Medulla oblongata (tissue), 1 donor: ENCODE measurements around the gene FOXJ2.
"Not testable (repeated sequence)": the region's sequence is repeated elsewhere in the genome, so short reads cannot be mapped to it uniquely, and the experiment has no call there.

ENCODE experiments used
- DNase-seq: peaks from one replicate; pipeline ENCODE4 v3.0.0-alpha.2; 2015; ENCODE audit errors: extremely low spot score

Gene FOXJ2

GRCh38 chr12:8030189-8030588, 2.3 kb upstream of the FOXJ2 start:
- no peak for DNase-seq

DNA sequence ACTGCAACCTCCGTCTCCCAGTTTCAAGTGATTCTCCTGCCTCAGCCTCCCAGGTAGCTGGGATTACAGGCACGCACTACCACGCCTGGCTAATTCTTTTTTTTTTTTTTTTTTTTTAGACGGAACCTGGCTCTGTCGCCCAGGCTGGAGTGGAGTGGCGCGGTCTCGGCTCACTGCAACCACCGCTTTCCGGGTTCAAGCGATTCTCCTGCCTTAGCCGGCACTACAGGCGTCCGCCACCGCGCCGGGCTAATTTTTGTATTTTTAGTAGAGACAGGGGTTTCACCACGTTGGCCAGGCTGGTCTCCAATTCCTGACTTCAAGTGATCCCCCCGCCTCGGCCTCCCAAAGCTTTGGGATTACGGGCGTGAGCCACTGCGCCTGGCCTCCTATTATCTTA, 1.5 kb upstream of the FOXJ2 start:
- not testable (repeated sequence) for DNase-seq

DNA sequence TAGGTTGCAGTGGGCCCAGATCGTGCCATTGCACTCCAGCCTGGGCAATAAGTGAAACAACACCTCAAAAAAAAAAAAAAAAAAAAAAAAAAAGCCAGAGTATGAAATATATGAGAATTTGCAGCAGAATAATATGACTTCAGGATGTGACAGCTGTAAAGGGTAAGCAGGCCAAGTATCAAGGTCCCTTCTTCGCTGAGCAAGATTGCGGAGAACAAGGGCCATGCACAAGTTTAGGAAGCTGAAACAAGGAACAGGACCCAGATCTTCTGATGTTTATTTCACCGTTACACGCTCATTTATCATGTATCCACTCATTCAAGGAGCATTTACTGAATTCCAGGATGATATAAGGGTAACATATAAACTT, 659 bp upstream of the FOXJ2 start:
- DNase-seq, result no peak

DNA sequence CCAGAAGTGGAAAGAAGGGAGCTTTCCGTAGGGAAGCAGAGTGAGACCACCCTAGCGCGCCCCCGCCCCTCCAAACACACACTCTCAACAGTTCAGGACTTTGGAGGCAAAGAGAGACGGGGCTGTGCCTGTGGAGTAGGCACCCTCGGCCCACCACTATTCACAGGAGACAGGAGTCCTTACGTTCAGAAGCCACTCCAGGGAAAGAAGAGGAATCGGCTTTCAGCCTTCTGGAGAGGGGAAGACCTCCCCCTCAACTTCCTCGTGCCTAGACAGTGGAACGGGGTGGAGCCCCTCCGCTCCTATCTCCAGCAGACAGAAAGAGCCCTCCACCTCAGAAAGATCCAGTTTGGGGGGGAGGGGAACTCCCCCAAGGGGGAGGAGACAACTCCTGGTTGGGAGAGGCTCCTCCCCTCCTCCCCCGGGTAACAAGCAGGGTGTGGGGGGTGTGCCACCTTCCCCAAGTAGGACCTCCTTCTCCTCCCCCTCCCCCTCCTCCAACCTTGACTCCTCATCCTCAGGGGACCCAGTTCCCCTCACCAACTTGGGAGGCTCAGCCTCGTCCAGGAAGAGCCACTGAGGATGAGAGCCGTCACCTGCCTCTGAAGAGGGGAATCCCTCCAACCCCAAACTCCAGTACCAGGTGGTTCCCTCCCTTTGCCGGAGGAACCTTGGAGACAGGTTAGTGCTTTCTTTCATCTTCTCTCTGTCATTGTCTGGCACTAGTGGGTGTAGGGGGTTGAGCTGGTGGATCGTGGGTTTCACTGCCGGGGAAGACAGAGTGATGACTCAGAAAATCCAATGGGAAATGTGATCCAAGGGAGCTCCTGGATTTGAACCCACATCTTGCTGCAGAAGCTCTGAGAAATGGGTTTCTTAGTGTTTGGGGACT, 883 bp downstream of the FOXJ2 start:
- peak; percentile 72 for DNase-seq

- no peak for DNase-seq
Measured at GRCh38 chr12:8034802-8035201, 2.3 kb downstream of the FOXJ2 start.

GRCh38 chr12:8035440-8036010, 3.0 kb downstream of the FOXJ2 start:
- no peak for DNase-seq

DNA sequence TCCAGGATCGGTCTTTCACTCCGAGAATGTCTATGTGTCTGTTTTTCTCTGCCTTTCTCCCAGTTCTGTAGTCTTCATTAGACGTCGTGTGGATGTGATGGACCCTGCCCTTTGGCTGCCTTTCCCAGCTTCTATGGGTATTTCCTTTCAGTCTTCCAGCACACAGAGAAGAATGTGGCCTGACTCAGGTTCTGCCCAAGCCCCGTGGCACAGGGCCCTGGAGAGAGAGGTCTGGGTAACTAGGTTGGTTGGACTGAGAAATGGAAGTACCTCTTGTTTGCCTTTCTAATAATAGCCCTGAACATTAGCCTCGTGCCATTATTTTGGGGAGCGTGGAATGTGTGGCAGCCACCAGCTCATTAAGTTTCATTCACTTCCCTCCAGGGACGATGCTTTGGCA, 3.8 kb downstream of the FOXJ2 start:
- no peak for DNase-seq

- peak; percentile 68 for DNase-seq
Measured at GRCh38 chr12:8037046-8037663, 4.6 kb downstream of the FOXJ2 start.

DNA sequence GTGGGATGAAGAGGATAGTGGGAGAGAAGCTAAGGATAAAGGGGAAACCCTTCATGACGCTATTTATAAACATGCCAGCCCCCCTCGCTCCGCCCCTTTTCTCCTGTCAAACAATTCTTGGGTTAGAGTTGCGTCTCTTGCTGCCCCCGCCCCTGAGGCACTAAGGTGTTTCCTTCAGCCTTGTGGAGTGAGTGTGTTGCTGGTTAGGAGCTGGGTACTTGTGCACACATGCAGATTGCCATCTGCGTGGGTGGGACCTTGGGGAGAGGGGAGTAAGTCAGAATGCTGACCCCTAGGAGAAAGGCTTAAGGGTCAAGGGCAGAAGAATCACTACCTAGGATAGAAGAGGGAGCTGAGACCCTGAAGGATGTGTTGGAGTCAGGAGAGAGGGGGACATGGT, 5.4 kb downstream of the FOXJ2 start:
- DNase-seq, result no peak

- no peak for DNase-seq
Measured at GRCh38 chr12:8038659-8039114, 6.2 kb downstream of the FOXJ2 start.

GRCh38 chr12:8040791-8041190, 8.3 kb downstream of the FOXJ2 start:
- no peak for DNase-seq

- peak; percentile 86 for DNase-seq
Measured at GRCh38 chr12:8045952-8046944, 13.7 kb downstream of the FOXJ2 start.

DNA sequence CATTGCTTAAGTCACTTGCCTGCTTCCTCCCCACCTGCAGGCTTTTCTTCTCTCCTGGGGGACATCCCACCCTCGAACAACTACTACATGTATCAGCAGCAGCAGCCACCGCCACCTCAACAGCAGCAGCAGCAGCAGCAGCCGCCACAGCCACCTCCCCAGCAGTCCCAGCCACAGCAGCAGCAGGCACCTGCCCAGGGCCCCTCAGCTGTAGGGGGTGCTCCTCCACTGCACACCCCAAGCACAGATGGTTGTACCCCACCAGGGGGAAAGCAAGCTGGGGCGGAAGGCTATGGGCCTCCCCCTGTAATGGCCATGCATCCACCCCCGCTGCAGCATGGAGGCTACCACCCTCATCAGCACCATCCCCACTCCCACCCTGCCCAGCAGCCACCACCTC, 15.3 kb downstream of the FOXJ2 start:
- no peak for DNase-seq

DNA sequence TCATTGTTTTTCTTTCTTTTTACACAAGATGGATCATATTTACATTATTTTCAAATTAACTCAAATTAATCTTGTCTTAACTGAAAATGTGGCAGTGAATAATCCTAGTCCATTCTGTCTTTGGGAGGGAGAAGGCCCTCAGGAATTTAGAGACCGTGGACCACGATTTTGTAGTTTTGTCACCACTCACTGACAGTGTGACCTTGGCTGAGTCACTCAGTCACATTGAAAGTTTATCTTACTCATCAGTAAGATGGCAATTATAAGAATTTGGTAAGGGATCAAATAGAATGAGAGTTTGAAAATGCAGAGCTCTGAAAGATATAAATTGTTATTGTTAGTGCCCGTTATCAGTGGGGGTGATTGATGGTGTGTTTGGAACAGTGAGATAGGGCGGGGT, 16.4 kb downstream of the FOXJ2 start:
- no peak for DNase-seq

DNA sequence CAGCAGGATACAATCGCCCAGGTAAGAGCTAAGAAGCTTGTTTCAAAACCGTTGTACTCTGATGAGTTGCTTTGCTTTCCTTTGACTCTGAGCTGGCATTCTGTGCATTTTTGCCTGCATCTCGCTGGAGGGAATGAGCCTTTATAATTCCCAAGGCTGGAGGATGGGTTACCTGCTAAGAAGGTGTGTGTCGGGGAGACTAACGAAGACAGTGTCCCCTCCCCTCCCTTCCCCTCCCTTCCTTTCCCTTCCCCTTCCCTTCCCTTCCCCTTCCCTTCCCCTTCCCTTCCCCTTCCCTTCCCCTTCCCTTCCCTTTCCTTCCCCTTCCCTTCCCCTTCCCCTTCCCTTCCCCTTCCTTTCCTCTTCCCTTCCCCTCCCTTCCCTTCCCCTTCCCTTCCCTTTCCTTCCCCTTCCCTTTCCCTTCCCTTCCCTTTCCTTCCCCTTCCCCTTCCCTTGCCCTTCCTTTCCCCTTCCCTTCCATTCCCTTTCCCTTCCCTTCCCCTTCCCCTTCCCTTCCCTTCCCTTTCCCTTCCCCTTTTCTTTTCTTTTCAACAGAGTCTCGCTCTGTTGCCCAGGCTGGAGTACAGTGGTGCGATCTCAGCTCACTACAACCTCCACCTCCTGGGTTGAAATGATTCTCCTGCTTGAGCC, 18.2 kb downstream of the FOXJ2 start:
- DNase-seq, result no peak

DNA sequence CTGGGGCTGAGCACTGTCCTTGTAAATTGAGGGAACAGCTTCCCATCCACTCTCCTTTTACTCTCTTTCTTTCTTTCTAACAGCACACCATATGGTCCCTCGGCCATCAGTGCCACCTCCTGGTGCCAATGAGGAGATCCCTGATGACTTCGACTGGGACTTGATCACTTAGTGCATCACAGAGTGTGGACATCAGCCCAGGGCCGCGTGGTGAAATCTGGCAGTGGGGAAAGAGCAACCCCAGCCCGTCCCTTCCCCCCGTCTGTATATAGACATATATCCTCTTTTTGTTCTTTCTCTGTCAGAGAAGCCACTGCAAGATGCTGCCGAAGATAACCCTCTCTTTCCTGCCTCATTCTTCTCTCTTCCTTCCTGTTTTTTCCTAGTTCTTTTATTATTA, 20.2 kb downstream of the FOXJ2 start:
- DNase-seq, result peak; percentile 61

- DNase-seq, result no peak
Measured at GRCh38 chr12:8054816-8055215, 22.3 kb downstream of the FOXJ2 start.

DNA sequence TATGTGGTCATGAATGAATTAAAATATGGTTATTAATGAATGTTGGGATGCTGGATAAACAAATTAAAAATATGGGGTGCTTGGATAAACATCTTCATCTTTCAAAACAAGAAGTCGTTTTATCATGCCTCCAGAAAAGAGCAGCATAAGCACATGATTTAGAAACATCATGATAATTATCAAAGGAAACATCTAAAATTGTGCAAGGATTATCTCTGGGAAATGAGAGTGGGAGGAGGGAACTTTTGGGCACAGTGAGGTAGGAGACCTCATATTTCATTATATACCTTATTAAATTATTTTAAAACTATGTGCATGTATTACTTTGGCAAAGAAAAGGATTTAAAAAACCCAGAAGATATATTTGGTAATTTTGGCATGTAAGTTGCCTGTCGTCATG, 24.8 kb downstream of the FOXJ2 start:
- no peak for DNase-seq

DNA sequence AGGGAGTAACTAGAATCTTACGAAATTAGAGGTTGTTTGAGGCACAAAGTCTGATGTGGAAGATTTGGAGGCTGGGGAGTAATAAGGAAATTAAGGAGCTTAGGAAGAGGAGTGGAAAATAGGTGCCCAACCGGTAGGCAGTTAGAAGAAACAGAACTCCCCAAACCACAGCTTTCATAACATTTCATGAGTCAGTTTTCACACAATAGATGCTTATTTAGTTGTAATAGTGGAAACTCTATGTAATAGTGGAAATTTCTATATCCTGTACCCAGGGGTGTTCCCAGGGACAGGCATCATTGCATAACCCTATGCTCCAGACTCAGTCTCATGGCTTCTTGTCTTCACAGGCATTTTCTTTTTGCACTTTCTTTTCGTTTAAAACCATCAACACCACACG, 25.3 kb downstream of the FOXJ2 start:
- no peak for DNase-seq

- DNase-seq, result no peak
Measured at GRCh38 chr12:8058506-8058905, 26.0 kb downstream of the FOXJ2 start.

DNA sequence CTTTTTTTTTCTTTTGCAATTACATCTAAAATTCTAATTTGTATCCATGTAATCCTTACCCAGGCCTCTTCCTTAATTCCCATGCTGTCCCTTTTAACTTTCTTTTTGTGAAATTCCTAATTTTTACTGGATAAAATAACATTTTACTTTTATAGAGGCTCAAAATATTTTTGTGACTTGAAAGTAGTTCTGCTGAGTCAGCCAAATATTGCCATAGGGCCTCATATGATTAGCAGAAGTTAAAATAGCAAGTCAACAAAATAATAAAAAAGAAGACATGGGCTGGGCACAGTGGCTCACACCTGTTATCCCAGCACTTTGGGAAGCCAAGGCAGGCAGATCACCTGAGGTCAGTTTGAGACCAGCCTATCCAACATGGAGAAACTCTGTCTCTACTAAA, 31.6 kb downstream of the FOXJ2 start:
- DNase-seq, result no peak
